Ovary (tissue), 9 donors: ENCODE data around the gene MTFR2. TPM values are rescaled to one million over a fixed set of nuclear protein-coding genes. Genes with fewer than 3 reads are reported as not detected.

ENCODE experiments used
- DNase-seq, 5 donors: peaks; one replicate each; pipeline ENCODE4 v3.0.0-alpha.2; 2019 to 2020
- H3K27ac ChIP-seq, 2 donors: fragments of 200-600 bp; one replicate each; pipeline versions ENCODE4 v1.5.1 to v1.8.0; 2019 to 2022
- H3K27me3 ChIP-seq: fragments of 200-600 bp; one replicate; pipeline ENCODE4 v1.8.0; 2022
- H3K36me3 ChIP-seq: fragments of 200-600 bp; sonication (generic); one replicate; pipeline ENCODE4 v1.5.1; 2019
- H3K4me1 ChIP-seq: one replicate; pipeline ENCODE4 v1.8.1; 2013; ENCODE audit warnings: mild to moderate bottlenecking, moderate library complexity; ENCODE audit not compliant: insufficient read depth
- H3K4me3 ChIP-seq: fragments of 200-600 bp; sonication (generic); one replicate; pipeline ENCODE4 v1.5.1; 2017
- H3K9me3 ChIP-seq, 2 donors: fragments of 200-600 bp in 1 of 2; sonication (generic) in 1 of 2; one replicate each; pipeline versions ENCODE4 v1.5.1 to v1.8.1; 2013 to 2019; ENCODE audit warnings: mild to moderate bottlenecking in 1 of 2, moderate library complexity in 1 of 2
- CTCF ChIP-seq, 3 donors: fragments of 450-650 bp in 2 of 3; fragments of 200-600 bp in 1 of 3; IDR thresholded peaks; one replicate each; pipeline versions ENCODE4 v1.5.1 to v1.8.0; 2016 to 2022; ENCODE audit warnings: antibody characterized with exemption in 3 of 3, mild to moderate bottlenecking in 1 of 3
- EP300 ChIP-seq: sonication (generic); formaldehyde crosslinking; IDR thresholded peaks from one replicate; pipeline ENCODE4 v1.6.1; 2017; ENCODE audit warnings: antibody characterized with exemption
- POLR2A ChIP-seq: fragments of 450-650 bp; IDR thresholded peaks from one replicate; pipeline ENCODE4 v1.6.1; 2017; ENCODE audit warnings: antibody characterized with exemption, mild to moderate bottlenecking, moderate library complexity
- WGBS, 3 donors: extraction: QIAGEN DNeasy Blood & Tissue Kit in 1 of 3; methylation state at CpG; one replicate each; pipeline versions ENCODE4 v1.1.5 to v1.1.7; 2013 to 2017; 5-methylcytosine and 5-hydroxymethylcytosine counted together
- intact Hi-C, 4 donors: fragments of 100-400 bp; cut with DNase I; formaldehyde crosslinking; loops; one replicate each; pipeline versions ENCODE4 v1.11.0 to v1.15.1; 2022 to 2023
- polyA plus RNA-seq, 2 donors: library from polyadenylated mRNA; stranded (reverse); fragments of 200-250 nt in 1 of 2; fragments of 350-450 nt in 1 of 2; fragmentation: Illumina TruSeq in 1 of 2; extraction: RNeasy Lipid Tissue Mini Kit (QIAGEN cat#74804) in 1 of 2; gene quantifications; one replicate each; pipeline ENCODE4 v1.2.3, GENCODE V29; 2013 to 2014
- total RNA-seq, 7 donors: library from RNA; depleted of rRNA in 2 of 7; stranded (reverse); fragments of >200 nt in 2 of 7; fragmentation: NEBNext Ultra II Directional in 3 of 7; extraction: Animal tissue kit (Norgen Biotek cat#: 25700) in 3 of 7; gene quantifications; one replicate each; pipeline versions ENCODE4 v1.1.0 to v1.2.4, GENCODE V29; 2016 to 2023
- donor health status: DM: no; HTN: no; CAD: no; lungs with moderate emphysema.
- donor health status: DM: no; HTN: no; CAD: no.
- donor health status: Bipolar disorder and iron deficiency.
- donor health status: DM: yes; HTN: yes; CAD: no.
- donor health status: DM: no; HTN: no; CAD: no.
- donor health status: DM: yes; HTN: yes; CAD: no.

Gene MTFR2
- total and polyA plus RNA-seq, 9 donors = 0.25 to 0.75 (median 0.43) TPM; not detected in 3

GRCh38 chr6:136184738-136185137 lies 65.4 kb downstream of the MTFR2 start:
- no peaks in the 10 kb centered on the region for H3K36me3 ChIP-seq
- H3K9me3 ChIP-seq = no peaks in the 10 kb centered on the region
- no peak for DNase-seq
- intact Hi-C loops = no loop called here
- H3K27me3 ChIP-seq = no peaks in the 10 kb centered on the region
- 91 to 96% (median 95%) methylated on average over 1 of the region's 1 CpG for WGBS, 3 donors
- no peak overlapping the region for H3K27ac ChIP-seq
- H3K4me1 ChIP-seq = peaks cover 18% of the 10 kb centered on the region
- no peak overlapping the region for H3K4me3 ChIP-seq
- no peak for TF ChIP-seq CTCF (IDR thresholded peaks at IDR 0.05)
- TF ChIP-seq EP300 = no peak
- TF ChIP-seq POLR2A = no peak

- WGBS, 3 donors = 88 to 97% (median 93%) methylated on average over 1 of the region's 1 CpG
- no peak for DNase-seq
- Histone ChIP-seq H3K27me3 (no peaks in the 10 kb centered on the region), H3K27ac (peak overlapping the region in 1 of 2 donors; percentile 57), H3K36me3 (no peaks in the 10 kb centered on the region), H3K4me3 (no peak overlapping the region), H3K4me1 (peaks cover 14% of the 10 kb centered on the region), H3K9me3 (no peaks in the 10 kb centered on the region)
- intact Hi-C loops = no loop called here
- TF ChIP-seq POLR2A (no peak), CTCF (IDR thresholded peaks at IDR 0.05) (no peak), EP300 (no peak)
Measured at GRCh38 chr6:136181861-136182260, 68.2 kb downstream of the MTFR2 start.

- DNase-seq = no peak
- intact Hi-C loops = no loop called here
Measured at GRCh38 chr6:136181512-136181833, 68.6 kb downstream of the MTFR2 start.

More at GRCh38 chr6:136181512-136181833, 68.6 kb downstream of the MTFR2 start:
- Histone ChIP-seq H3K27me3 (no peaks in the 10 kb centered on the region), H3K4me1 (peaks cover 14% of the 10 kb centered on the region), H3K9me3 (no peaks in the 10 kb centered on the region), H3K27ac (peak overlapping the region in 1 of 2 donors; percentile 57), H3K4me3 (no peak overlapping the region), H3K36me3 (no peaks in the 10 kb centered on the region)
- WGBS, 3 donors = 40 to 45% (median 43%) methylated on average over 1 of the region's 1 CpG
- TF ChIP-seq POLR2A = no peak
- no peak for TF ChIP-seq CTCF (IDR thresholded peaks at IDR 0.05)
- TF ChIP-seq EP300 = no peak

Other genes with a start within 250 kb of the MTFR2 start
- gene BCLAF1, start 39.5 kb upstream of the MTFR2 start, total RNA-seq = 100 to 1,000 TPM; 108 to 184 (median 168) TPM
- 100 to 1,000 TPM in 1 of 2 donors, 10 to 100 TPM in 1; 41.0 to 113 TPM for gene BCLAF1, start 39.5 kb upstream of the MTFR2 start, polyA plus RNA-seq